Suprapubic skin (tissue), 3 donors: ENCODE data around the gene EFCAB5.

Experiments used
- EP300 ChIP-seq: sonication (generic); formaldehyde crosslinking; IDR thresholded peaks from one replicate; pipeline ENCODE4 v1.6.1; 2017; ENCODE audit warnings: antibody characterized with exemption
- POLR2A ChIP-seq, 2 donors: fragments of 450-650 bp; IDR thresholded peaks; one replicate each; pipeline ENCODE4 v1.6.1; 2017; ENCODE audit warnings: antibody characterized with exemption in 2 of 2, mild to moderate bottlenecking in 2 of 2, moderate library complexity in 2 of 2
- TF ChIP-seq, protein P1 (sequence below), 2 donors: fragments of 200-600 bp in 1 of 2; fragments of 450-650 bp in 1 of 2; sonication (generic) in 1 of 2; IDR thresholded peaks; one replicate each; pipeline ENCODE4 v1.5.1; 2016 to 2019; ENCODE audit warnings: antibody characterized with exemption in 2 of 2, mild to moderate bottlenecking in 1 of 2, moderate library complexity in 1 of 2

GRCh38 chr17:30000755-30001257 lies 59.4 kb downstream of the EFCAB5 start:
- TF ChIP-seq EP300 = no peak
- TF ChIP-seq, protein P1, sequence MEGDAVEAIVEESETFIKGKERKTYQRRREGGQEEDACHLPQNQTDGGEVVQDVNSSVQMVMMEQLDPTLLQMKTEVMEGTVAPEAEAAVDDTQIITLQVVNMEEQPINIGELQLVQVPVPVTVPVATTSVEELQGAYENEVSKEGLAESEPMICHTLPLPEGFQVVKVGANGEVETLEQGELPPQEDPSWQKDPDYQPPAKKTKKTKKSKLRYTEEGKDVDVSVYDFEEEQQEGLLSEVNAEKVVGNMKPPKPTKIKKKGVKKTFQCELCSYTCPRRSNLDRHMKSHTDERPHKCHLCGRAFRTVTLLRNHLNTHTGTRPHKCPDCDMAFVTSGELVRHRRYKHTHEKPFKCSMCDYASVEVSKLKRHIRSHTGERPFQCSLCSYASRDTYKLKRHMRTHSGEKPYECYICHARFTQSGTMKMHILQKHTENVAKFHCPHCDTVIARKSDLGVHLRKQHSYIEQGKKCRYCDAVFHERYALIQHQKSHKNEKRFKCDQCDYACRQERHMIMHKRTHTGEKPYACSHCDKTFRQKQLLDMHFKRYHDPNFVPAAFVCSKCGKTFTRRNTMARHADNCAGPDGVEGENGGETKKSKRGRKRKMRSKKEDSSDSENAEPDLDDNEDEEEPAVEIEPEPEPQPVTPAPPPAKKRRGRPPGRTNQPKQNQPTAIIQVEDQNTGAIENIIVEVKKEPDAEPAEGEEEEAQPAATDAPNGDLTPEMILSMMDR (IDR thresholded peaks at IDR 0.05) = no peak
- TF ChIP-seq POLR2A (IDR thresholded peaks at IDR 0.05) = no peak
